GM21390 (cell line): ENCODE results near the gene TMEM266.

Experiments used
- ATAC-seq: cut with Tn5 transposase; IDR thresholded peaks from one replicate; pipeline ENCODE4 v1.9.1; 2021; ENCODE audit not compliant: unreplicated experiment

The TMEM266 gene

DNA sequence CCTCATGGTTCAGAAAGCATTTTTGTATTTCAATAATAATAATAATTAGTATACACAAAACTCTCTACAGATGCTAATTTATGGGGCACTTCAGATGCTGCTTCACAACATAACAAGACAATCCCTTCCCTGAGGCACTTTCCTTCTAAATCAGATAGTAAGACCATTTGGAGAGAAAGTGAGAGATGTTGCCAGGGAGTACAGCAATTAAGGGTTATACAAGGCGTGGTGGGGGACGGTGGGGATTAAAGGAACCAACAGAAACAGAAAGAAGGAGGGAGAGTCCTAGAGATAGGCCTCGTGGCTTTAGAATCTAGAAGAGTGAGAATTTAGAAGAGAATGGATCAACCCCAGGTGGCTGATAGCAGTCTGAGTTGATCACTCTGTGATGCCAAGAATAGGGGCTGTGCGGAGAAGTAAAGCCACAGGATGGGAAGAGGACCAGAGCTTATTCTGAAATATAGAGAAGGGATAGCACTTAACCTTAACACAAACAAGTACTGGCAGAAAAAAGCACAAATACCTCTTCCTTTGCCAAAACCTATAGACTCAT is 174.6 kb downstream of the TMEM266 start:
- no peak for ATAC-seq

DNA sequence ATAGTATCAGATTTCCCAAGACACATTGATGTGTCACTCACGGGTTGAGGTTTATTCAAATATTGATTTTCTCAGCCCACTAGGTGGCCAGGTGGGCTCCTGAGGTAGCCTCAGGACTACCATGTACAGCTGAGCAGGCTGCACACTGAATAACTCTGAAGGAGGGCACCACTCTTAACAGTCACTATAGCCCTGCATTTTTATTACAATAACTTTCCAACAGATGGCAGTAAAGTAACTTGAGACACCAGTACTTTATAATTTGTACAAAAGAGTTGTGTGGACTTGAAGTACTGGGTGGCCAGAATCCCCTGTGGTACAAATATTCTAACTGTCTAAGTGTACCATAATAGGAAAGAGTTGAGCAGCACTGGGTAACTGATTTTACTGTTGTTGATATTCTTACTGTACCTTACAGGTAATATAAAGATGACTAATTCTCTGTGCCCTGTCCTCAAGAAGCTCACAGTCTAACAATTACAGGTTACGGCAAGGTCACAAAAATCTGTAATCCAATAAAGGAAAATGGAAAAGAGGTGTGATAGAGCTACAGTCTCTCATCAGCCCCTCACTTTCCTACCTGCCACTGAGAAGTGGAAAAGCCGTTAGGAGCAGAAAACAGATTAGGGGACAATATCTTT is 175.5 kb downstream of the TMEM266 start:
- no peak for ATAC-seq

- ATAC-seq = no peak
These were observed 176.6 kb downstream of the TMEM266 start for GRCh38 chr15:76236350-76236749.

DNA sequence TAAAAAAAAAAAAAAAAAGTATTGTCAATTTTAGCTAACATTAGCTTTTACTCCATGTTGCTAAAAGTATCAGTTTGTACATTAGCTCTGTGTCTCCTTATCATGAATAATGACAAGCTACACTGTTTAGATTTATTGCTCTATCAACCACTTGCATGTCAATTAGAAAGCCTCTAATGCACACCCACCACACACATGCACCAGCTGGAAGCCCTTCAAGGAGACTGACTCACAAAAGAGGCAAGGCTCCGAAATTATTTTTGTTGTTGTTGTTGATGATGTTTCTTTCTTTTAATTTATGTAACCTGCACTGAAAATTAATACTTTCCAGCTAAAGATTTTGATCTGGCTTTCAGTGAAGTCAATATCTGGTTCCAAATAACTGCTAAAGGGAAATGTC is 180.0 kb downstream of the TMEM266 start:
- ATAC-seq = no peak

- ATAC-seq = no peak
These were observed 185.4 kb downstream of the TMEM266 start for GRCh38 chr15:76245072-76245610.

DNA sequence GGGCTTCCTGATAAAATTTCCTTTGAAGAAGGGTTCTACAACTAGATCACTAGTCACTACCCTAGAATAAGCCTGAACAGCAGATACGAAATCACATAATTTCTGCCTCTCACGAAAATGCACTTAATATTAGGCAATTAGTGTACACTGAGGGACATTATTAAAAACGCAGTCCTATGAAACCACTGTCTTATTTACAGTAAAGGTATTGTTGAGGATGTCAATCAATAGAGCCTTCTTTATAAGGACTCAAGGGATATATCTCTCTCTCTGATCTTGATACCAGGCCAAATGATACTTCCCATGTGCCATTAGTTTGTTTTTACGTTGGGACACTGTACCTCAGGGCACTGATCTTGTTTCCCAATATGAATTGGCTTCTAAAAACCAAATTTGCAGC is 191.9 kb downstream of the TMEM266 start:
- ATAC-seq = no peak

GRCh38 chr15:76252249-76252648 is 192.5 kb downstream of the TMEM266 start:
- no peak for ATAC-seq

DNA sequence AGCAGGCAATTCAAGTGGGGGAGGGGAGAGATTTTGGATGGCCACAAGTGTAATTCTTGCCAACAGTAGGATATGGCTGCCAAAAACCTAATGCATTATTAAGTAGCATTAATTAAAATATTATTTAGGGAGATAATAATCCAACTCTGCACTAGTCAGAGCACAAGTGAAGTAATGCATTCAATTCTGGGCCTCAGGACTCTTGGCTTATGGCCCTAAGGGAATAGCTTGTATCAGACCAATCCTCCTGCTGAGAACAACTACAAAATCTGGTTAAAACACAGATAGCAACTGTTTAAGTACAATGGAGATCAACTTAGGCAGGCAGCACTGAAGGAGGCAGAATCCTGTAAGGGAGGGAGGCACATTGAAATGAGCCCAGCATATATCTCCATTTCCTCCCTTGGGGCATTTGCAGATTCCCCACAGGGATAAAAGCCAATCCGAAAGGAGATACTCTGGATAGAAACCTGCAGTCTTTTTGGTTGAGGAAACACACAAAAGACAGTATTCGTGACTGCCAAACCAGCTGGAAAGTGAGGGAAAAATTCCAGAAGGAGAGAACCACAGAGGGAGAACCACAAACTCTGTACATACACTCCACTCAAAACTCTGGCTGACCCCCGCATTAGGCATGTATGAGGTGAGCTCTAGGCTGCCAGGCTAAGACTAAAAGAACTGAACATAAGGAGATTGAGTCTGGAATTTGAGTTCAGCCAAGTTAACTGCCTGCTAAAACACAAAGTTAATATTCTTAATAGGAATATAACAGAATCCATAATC is 194.1 kb downstream of the TMEM266 start:
- no peak for ATAC-seq
